GM21786 (cell line): ENCODE measurements around the gene TRIM41.
"Not testable (repeated sequence)": the region's sequence is repeated elsewhere in the genome, so short reads cannot be mapped to it uniquely, and the experiment has no call there.

Source experiments
- ATAC-seq: cut with Tn5 transposase; IDR thresholded peaks from one replicate; pipeline ENCODE4 v1.9.1; 2021; ENCODE audit not compliant: unreplicated experiment

TRIM41 gene

GRCh38 chr5:181246276-181247049 is 23.4 kb downstream of the TRIM41 start:
- ATAC-seq = peak; percentile 49

GRCh38 chr5:181248277-181248676 is 25.2 kb downstream of the TRIM41 start:
- ATAC-seq = no peak

- no peak for ATAC-seq
Measured at GRCh38 chr5:181255276-181255675, 32.2 kb downstream of the TRIM41 start.

- ATAC-seq = no peak
Measured at GRCh38 chr5:181255836-181256578, 32.9 kb downstream of the TRIM41 start.

GRCh38 chr5:181258576-181258975 is 35.5 kb downstream of the TRIM41 start:
- ATAC-seq = no peak

- no peak for ATAC-seq
Measured at GRCh38 chr5:181259283-181259682, 36.2 kb downstream of the TRIM41 start.

GRCh38 chr5:181259974-181260719 is 37.1 kb downstream of the TRIM41 start:
- no peak for ATAC-seq

- peak; percentile 78 for ATAC-seq
Measured at GRCh38 chr5:181260720-181261319, 37.7 kb downstream of the TRIM41 start, which contains the start of gene TRIM52. TSS of gene TRIM52 (minus strand) at chr5:181261143. CDS start at chr5:181260813, 330 bp downstream.

GRCh38 chr5:181261320-181262049 is 38.4 kb downstream of the TRIM41 start:
- peak; percentile 61 for ATAC-seq

- no peak for ATAC-seq
Measured at GRCh38 chr5:181263633-181264032, 40.6 kb downstream of the TRIM41 start.

GRCh38 chr5:181265092-181265671 is 42.1 kb downstream of the TRIM41 start:
- no peak for ATAC-seq

- ATAC-seq = not testable (repeated sequence)
Measured at GRCh38 chr5:181267291-181267904, 44.3 kb downstream of the TRIM41 start.

- not testable (repeated sequence) for ATAC-seq
Measured at GRCh38 chr5:181267907-181268306, 44.8 kb downstream of the TRIM41 start.

GRCh38 chr5:181271081-181271480 is 48.0 kb downstream of the TRIM41 start:
- ATAC-seq = no peak

GRCh38 chr5:181273433-181273744 is 50.3 kb downstream of the TRIM41 start:
- ATAC-seq = not testable (repeated sequence)

GRCh38 chr5:181280251-181280762 is 57.2 kb downstream of the TRIM41 start:
- no peak for ATAC-seq

- ATAC-seq = no peak
Measured at GRCh38 chr5:181281077-181281983, 58.2 kb downstream of the TRIM41 start.

GRCh38 chr5:181281984-181282316 is 58.9 kb downstream of the TRIM41 start:
- no peak for ATAC-seq

- not testable (repeated sequence) for ATAC-seq
Measured at GRCh38 chr5:181282415-181282814, 59.3 kb downstream of the TRIM41 start.
